Cardiac ventricle fibroblast (primary cell): ENCODE data around the gene ATAD3B. TPM values are rescaled to one million over a fixed set of nuclear protein-coding genes. Genes with fewer than 3 reads are reported as not detected.

Source experiments
- total RNA-seq: library from RNA; depleted of rRNA; stranded (reverse); fragments of >200 nt; gene quantifications from 2 replicates; pipeline ENCODE4 v1.2.3, GENCODE V29; 2015

The ATAD3B gene, protein sequence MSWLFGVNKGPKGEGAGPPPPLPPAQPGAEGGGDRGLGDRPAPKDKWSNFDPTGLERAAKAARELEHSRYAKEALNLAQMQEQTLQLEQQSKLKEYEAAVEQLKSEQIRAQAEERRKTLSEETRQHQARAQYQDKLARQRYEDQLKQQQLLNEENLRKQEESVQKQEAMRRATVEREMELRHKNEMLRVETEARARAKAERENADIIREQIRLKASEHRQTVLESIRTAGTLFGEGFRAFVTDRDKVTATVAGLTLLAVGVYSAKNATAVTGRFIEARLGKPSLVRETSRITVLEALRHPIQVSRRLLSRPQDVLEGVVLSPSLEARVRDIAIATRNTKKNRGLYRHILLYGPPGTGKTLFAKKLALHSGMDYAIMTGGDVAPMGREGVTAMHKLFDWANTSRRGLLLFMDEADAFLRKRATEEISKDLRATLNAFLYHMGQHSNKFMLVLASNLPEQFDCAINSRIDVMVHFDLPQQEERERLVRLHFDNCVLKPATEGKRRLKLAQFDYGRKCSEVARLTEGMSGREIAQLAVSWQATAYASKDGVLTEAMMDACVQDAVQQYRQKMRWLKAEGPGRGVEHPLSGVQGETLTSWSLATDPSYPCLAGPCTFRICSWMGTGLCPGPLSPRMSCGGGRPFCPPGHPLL
- 8.6 and 9.3 TPM in 2 replicates for total RNA-seq

DNA sequence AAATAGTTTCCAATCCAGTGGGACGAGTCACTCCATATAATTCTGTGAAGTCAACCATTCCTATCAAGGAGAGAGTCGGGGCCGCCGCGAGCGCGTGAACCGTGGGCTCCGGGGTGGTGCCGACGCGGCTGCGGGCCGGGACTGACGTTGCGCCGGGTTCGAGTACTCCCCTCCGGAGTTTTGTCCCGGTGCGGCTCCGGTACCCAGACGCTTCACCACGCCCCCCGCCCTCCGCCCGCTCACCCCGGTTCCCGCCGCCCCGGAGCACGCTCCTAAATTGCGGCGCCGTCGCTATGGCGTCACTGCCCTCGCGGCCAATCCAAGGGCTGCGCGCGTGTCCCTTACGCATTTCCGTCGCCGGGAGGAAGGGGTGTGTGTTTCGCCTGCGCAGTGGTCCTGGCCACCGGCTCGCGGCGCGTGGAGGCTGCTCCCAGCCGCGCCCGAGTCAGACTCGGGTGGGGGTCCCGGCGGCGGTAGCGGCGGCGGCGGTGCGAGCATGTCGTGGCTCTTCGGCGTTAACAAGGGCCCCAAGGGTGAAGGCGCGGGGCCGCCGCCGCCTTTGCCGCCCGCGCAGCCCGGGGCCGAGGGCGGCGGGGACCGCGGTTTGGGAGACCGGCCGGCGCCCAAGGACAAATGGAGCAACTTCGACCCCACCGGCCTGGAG is at the start of gene ATAD3B:
Gene ATAD3B (plus strand): TSS at position 377 of the 664 bp plus-strand sequence. CDS start 120 bp downstream, at position 497.

DNA sequence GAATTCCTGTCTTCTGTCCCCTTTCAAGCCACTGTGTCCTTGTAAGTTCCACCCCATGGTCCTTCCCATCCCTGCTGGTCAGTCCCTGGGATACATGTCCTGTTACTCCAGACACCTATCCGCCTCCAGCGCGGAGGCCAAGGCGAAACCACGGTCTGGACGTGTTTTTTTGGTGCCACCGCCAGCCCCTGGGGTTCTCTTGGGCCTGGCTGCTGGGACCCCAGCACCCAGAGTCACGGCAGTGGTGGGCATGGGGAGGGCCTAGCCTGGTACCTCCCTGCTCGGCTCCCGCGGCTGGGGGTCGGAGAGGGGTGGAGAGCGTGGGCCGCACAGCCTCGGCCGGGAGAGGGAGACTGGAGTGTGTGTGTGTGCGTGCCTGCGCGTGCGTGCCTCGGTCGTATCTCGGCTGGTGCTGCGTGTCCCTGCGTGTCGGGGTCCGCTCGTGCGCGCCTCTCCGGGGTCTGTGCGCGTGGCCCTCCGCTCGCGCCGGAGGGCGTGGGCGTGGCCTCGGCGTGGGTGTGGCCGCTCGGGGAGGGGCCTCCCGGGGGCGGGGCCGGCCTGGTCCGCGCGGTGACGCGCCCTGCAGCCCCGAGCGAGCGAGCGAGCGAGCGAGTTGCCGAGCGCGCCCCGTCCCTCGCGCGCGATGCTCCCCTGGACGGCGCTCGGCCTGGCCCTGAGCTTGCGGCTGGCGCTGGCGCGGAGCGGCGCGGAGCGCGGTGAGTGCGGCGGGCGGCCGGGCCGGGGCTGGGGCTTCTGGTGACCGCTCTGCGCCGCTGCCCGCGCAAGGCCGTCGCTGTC is 36.3 kb upstream of the ATAD3B start, which contains the start of gene VWA1:
Gene VWA1 (plus strand): TSS at position 585 of the 798 bp plus-strand sequence. CDS start 59 bp downstream, at position 644.

DNA sequence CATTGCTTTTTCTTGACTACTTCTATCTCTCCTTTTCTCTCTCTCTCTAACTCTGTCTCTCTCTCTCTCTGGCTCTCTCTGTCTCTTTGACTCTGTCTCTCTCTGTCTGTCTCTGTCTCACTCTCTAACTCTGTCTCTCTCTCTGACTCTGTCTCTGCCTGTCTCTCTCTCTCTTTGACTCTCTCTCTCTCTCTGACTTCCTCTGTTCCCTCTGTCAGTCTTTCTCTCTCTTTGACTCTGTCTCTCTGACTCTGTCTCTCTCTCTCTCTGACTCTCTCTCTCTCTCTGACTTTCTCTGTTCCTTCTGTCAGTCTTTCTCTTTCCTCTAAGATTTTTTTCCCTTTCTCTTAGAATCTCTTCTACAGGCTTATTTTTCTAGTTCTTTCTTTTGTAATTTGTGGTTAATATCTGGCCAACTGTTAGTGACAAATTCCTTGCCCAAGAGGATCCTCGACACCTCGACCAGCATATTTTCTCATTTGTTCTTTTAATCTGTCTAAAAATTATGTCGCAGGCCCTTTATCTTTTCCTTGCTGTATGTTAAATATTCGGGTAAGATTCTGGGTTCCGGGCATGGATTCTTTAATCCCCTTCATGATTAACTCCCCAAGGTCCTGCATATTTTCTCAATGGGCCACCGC is 22.3 kb upstream of the ATAD3B start, which contains the start of gene ATAD3C:
Gene ATAD3C (plus strand): TSS at position 591 of the 641 bp plus-strand sequence. CDS start 995 bp downstream, outside the sequence.

DNA sequence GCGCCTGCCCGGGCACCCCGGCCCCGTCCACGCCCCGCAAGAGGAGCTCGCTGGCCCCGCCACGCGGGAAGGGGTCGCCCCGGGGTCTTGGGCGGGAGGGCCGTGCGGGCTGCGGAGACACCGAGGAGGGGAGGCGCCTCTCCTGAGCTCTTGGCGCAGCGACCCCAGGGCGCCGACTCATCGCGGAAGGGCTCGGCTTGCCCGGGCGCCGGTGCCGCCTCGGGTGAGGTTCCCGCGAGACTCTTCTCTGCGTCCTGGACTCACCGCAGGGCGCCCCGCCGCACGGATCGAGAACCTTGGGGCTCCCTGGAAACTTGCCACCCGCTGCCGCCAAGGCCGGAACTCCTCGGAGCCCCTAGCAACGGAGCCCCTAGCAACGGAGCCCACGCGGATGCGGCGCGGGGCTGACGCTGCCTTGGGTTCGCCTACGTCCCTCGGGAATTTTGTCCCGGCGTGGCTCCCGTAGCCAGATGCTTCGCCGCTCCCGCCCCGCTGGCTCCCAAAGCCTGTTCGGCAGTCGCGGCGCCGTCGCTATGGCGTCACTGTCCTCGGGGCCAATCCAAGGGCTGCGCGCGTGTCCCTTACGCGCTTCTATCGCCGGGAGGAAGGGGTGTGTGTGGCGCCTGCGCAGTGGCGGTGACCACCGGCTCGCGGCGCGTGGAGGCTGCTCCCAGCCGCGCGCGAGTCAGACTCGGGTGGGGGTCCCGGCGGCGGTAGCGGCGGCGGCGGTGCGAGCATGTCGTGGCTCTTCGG is 40.1 kb downstream of the ATAD3B start, which contains the start of gene ATAD3A:
Gene ATAD3A (plus strand): TSS at position 630 of the 753 bp plus-strand sequence. CDS start 107 bp downstream, at position 737.

DNA sequence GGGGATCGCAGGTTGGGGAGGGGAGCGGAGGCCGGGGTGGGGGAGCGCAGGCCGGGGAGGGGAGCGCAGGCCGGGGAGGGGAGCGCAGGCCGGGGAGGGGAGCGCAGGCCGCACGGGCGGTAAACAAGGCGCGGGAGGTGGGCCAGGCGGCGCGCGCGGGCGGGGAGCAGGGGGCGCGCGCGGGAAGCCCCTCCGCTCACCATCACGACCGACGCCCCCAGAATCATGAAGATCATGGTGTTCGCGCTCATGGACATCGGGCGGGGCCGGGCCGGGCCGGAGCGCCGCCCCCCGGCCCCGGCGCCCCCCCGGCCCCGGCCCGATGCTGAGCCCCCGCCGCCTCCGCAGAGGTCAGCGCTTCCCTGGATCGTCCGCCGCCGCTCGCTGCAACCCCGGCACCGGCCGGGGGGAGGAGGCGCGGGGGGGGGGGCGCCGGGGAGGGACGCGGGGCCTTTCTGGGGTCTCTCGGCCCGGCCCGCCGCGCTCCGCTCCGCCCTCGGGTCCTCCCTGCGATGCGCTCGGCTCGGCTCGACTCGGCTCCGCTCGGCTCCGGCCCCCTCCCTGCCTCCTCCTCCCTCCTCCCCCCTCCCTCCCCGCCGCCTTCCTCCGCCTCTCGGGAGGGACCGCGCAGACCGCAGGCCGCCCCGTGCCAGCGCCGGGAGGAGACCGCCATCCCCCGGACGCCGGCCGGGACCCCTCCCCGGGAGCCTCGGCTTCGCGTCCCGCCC is 68.7 kb downstream of the ATAD3B start, which contains the start of gene TMEM240:
Gene TMEM240 (minus strand): TSS at position 535 of the 728 bp plus-strand sequence. CDS start 278 bp downstream, at position 257.

Other genes starting within 250 kb of the ATAD3B start
- gene SDF4, start 239.8 kb upstream of the ATAD3B start, total RNA-seq, result 201 and 230 TPM in 2 replicates
- gene B3GALT6, start 239.5 kb upstream of the ATAD3B start, total RNA-seq, result 32.1 and 35.6 TPM in 2 replicates
- gene C1QTNF12, start 225.0 kb upstream of the ATAD3B start, total RNA-seq, result 0.25 and 0.93 TPM in 2 replicates
- 37.2 and 39.1 TPM in 2 replicates for gene UBE2J2, start 197.9 kb upstream of the ATAD3B start, total RNA-seq
- 0.44 and 1.2 TPM in 2 replicates for gene SCNN1D, start 191.3 kb upstream of the ATAD3B start, total RNA-seq
- gene ACAP3, start 163.8 kb upstream of the ATAD3B start, total RNA-seq, result 24.8 and 30.2 TPM in 2 replicates
- gene PUSL1, start 163.2 kb upstream of the ATAD3B start, total RNA-seq, result 32.4 and 33.3 TPM in 2 replicates
- 55.9 and 57.5 TPM in 2 replicates for gene INTS11, start 147.1 kb upstream of the ATAD3B start, total RNA-seq
- gene CPTP, start 147.0 kb upstream of the ATAD3B start, total RNA-seq, result 23.7 and 25.1 TPM in 2 replicates
- 0.06 TPM in 1 of 2 replicates, not detected in the other for gene TAS1R3, start 140.5 kb upstream of the ATAD3B start, total RNA-seq
- gene DVL1, start 122.3 kb upstream of the ATAD3B start, total RNA-seq, result 34.1 and 38.3 TPM in 2 replicates
- 630 and 641 TPM in 2 replicates for gene MXRA8, start 113.2 kb upstream of the ATAD3B start, total RNA-seq
- gene AURKAIP1, start 96.6 kb upstream of the ATAD3B start, total RNA-seq, result 105 and 109 TPM in 2 replicates
- gene CCNL2, start 72.4 kb upstream of the ATAD3B start, total RNA-seq, result 119 and 121 TPM in 2 replicates
- 91.9 and 98.0 TPM in 2 replicates for gene MRPL20, start 64.5 kb upstream of the ATAD3B start, total RNA-seq
- gene ANKRD65, start 50.5 kb upstream of the ATAD3B start, total RNA-seq, result 0.20 and 1.00 TPM in 2 replicates
- gene VWA1, start 36.1 kb upstream of the ATAD3B start, total RNA-seq, result 6.9 and 14.0 TPM in 2 replicates
- gene ATAD3C, start 22.1 kb upstream of the ATAD3B start, total RNA-seq, result not detected in 2 replicates
- gene ATAD3A, start 40.4 kb downstream of the ATAD3B start, total RNA-seq, result 19.9 and 27.5 TPM in 2 replicates
- 1.2 and 5.8 TPM in 2 replicates for gene TMEM240, start 68.9 kb downstream of the ATAD3B start, total RNA-seq
- 95.3 and 101 TPM in 2 replicates for gene SSU72, start 103.1 kb downstream of the ATAD3B start, total RNA-seq
- gene FNDC10, start 128.4 kb downstream of the ATAD3B start, total RNA-seq, result 12.5 and 15.5 TPM in 2 replicates
- 40.8 and 48.0 TPM in 2 replicates for gene MIB2, start 143.7 kb downstream of the ATAD3B start, total RNA-seq
- gene MMP23B, start 160.4 kb downstream of the ATAD3B start, total RNA-seq, result 13.6 and 15.7 TPM in 2 replicates
- gene CDK11B, start 187.2 kb downstream of the ATAD3B start, total RNA-seq, result 10.8 and 12.0 TPM in 2 replicates
- gene SLC35E2B, start 221.0 kb downstream of the ATAD3B start, total RNA-seq, result 43.6 and 43.7 TPM in 2 replicates